ENCODE measurements around the gene FRYL.
"Not testable (repeated sequence)": the region's sequence is repeated elsewhere in the genome, so short reads cannot be mapped to it uniquely, and the experiment has no call there.

The FRYL gene

DNA sequence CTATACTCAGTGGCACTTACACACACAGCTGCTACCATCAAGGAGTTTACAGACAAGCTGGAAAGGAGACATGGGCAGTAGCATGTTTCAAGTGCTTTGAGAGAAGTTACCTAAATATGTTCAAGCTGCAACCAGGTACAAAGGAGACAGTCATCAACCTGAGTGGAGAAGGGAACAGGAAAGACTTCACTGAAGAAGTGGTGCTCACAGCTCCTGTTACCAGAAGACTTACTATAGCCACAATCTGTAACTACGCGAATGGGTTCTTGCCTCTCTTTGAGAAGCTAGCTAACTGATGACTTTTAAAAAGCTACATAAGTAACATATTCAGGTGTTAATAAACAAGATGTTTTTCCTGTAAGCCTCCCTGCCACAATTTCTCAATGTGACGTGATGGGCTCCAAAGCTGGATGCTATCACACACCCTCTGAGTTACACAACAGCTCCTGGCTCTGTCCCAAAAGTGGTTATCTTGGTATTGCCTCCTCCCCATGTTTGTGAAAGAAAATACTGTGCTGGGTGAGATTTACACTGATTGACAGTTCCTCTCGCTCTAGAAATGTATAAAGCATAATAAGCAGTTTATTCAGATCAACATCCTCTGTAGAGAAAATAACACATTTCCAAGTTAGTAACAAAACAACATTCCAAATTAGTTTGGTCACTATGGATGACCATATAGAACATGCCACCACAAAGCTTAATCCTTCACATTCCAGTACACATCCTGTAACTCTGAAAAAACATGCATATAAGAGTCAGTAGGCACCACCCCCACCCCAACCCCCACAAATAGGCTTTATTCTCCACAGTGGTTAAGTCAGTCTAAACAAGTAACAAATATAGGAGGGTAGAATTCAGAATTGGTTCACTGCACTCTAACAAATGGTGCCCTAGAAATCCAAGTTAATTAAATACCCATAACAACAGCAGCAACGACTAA is 81.8 kb downstream of the FRYL start:
- DNase-seq (ENCODE audit: low read depth, low spot score): no peak

DNA sequence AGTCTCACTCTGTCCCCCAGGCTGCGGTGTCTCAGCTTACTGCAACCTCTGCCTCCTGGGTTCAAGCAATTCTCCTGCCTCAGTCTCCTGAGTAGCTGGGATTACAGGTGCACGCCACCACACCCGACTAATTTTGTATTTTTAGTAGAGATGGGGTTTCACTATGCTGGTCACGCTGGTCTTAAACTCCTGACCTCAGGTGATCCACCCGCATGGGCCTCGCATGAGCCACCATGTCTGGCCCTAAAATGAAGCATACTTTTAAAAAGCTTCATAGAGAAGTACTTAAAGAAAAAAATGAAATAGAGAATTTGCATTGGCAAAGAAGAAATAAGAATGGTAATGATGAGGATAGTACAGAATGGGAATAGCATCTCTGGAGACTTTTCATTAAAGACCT is 82.6 kb downstream of the FRYL start:
- not testable (repeated sequence) for DNase-seq (ENCODE audit: low read depth, low spot score)

DNA sequence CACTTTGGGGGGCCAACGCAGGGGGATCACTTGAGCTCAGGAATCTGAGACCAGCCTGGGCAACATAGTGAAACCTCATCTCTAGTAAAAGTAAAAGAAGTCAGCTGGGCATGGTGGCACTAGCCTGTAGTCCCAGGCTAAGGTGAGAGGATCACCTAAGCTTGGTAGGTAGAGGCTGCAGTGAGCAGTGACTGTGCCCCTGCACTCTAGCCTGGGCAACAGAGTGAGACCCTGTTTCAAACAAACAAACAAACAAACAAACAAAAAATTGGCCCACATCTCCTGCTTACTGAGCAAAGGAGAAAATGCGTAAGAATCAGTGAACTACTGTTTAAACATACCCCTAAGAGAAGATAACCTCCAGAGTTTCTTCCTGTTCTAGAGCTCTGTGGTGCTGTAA is 85.3 kb downstream of the FRYL start:
- DNase-seq (ENCODE audit: low read depth, low spot score): no peak

DNA sequence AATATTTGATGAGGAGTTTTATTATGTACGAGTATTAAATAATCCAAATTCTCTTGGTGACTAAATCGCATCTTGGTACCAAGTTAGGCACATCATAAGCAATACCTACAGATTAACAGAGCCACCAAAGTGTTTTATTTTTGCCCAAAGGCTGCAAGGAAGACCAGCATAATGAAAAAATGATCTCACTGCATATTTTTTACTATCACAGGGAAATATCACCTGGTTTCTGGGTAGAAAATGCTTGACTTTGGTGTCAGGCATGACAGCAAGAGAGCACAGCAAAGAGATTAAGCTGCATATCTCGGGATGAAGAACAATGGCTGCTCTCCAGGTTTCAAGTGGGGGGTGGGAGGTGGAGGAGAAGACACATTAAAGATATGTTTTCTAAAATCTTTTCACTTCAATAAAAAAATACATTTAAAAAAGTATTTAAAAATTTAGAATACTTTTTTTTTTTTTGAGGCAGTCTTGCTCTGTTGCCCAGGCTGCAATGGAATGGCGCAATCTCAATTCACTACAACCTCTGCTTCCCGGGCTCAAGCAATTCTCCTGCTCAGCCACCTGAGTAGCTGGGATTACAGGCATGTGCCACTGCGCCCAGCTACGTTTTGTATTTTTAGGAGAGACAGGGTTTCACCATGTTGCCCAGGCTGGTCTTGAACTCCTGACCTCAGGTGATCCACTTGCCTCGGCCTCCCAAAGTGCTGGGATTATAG is 86.1 kb downstream of the FRYL start:
- no peak for DNase-seq (ENCODE audit: low read depth, low spot score)

DNA sequence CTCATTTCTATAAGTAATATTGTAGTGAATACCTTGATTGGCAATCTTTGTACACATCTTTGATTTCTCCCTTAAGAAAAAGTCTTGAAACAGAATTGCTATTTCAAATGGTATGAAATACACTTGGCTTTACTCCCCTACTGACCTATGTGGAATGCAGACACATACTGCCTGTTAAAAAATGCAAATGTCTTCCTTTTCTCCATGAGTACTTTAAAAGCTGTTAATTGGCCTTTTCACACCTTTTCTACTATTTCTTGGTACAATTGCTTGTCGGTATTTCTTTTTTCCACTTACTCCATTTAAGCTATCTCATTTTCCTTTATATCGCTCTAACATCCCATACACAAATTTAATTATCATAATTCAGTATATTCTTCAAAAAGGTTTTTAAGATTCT is 87.2 kb downstream of the FRYL start:
- no peak for DNase-seq (ENCODE audit: low read depth, low spot score)

DNA sequence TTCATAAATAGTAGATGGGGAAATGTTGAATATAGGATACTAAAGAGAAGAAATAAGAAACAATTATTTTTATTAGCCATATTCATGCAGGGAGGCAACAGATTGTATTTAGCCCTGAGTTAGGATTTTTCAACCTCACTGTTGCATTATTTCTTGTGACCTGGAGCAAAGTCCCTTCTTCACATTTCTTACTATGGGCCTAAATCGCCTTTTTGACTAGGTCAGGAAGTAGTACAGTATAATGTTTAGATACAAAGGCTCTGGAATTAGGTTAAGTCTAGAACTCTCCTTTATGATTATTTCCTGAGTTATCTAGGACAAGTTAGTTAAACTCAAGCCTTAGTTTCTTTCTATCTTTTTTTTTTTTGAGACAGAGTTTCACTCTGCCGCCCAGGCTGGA is 88.0 kb downstream of the FRYL start:
- DNase-seq (ENCODE audit: low read depth, low spot score): no peak

DNA sequence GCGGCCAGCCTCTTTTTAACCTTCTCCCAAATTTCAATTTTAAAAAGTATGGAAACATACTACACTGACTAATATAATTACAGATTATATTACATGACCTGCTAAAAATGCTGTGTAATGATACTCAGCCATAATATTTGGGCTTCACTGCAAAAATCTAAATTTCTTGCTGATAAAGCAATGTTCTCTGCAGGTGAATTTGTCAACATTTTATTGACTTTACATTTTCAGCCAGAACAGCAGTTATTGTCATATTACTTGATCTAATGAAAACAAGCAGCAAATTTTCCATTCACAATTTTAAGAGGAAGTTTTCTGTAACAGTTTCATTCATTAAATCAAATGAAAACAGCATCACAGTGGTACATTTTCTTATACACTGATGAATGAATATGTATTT is 91.1 kb downstream of the FRYL start:
- DNase-seq (ENCODE audit: low read depth, low spot score): no peak

DNA sequence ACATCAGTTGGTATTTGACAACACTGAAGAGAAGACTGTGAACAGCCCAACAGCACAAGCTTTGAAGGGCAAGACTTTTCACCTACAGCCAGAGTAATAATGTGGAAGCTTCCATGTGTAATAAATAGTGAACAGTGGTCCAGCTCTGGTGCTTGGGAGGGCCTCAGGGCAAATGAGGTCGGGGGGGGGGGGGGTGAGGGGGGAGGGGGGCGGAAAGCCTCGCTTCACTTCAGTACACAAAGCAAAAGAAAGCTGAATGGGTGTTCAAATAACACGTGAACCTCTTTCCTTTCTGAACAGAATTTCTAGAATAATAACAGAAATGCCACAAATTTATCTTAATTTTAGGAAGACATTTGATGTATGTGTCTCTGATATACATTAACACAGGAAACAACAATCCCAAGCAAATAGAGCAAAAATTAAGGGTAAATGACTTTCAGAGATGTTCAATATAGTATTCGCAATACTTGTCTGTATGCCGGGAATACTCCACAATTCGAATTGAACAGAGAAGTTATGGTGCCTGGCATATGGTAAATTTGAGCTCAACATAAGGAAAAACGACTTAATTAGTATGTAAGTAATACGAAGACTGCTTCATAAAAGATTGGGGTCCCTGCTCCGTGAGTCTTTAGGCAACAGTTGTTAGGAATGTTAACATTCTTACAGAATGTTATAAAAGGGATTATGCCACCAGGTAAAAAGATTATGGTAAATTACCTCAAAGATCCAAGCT is 92.6 kb downstream of the FRYL start:
- no peak for DNase-seq (ENCODE audit: low read depth, low spot score)

DNA sequence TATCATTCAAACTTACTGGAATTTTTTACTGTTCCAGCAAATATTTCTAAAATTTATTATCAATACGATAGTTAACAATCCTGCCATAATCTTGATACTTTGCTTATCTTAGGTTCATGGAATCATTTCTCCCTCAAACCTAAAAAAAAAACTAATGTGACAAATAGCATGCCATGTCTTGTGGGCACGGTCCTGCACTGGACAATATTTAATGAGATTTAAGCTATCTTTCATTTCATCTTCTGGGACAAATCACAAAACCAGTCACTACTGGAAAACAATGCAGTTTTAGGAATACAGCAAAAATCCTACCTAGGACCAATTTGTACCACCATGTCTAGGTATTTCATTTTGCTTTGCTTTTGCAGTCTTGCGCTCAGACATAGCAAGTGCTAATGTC is 93.7 kb downstream of the FRYL start:
- DNase-seq (ENCODE audit: low read depth, low spot score): no peak

DNA sequence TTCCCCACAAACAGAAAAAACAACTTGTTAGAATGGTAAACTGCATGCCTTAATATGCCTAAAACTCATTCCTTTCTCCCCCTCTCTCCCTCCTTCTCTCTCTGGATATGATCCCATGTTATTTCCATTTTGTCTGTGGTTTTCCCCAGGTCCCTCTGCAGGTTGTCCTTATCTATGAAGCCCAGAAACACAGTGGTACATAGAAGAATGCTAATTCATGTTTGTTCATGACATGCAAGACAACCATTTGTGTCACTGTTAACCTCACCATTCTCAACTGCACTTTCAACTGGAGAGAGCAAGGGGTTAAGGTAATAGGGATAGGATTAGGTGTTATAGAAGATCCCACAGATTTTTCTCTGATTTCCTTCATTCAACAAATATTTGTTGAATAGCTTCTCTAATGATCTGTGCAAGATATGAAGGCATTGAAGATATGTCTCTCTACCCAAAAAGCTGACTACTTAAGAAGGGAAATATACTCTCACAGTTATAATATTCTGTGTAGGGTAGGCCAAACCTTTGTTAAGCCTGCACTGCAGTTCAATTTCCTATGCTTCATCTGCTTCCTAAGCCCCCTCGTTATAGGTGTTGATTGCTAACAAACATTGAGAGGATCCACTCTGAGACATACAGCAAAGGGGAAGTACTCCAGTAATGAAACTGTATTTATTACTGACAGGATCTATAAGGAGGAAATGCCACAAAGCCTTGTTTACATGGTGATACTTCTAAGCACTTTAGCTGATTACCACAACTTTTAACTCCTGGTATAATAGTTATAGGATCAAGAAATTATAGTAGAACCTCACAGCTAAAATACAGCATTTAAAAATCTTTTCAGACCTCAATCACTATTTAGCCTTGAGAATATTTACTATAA is 96.1 kb downstream of the FRYL start:
- DNase-seq (ENCODE audit: low read depth, low spot score): no peak

DNA sequence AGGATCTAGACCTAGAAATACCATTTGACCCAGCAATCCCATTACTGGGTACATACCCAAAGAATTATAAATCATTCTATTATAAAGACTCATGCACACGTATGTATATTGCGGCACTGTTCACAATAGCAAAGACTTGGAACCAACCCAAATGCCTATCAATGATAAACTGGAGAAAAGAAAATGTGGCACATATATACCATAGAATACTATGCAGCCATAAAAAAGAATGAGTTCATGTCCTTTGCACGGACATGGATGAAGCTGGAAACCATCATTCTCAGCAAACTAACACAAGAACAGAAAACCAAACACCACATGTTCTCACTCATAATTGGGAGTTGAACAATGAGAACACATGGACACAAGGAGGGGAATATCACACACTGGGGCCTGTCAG is 97.2 kb downstream of the FRYL start:
- not testable (repeated sequence) for DNase-seq (ENCODE audit: low read depth, low spot score)

DNA sequence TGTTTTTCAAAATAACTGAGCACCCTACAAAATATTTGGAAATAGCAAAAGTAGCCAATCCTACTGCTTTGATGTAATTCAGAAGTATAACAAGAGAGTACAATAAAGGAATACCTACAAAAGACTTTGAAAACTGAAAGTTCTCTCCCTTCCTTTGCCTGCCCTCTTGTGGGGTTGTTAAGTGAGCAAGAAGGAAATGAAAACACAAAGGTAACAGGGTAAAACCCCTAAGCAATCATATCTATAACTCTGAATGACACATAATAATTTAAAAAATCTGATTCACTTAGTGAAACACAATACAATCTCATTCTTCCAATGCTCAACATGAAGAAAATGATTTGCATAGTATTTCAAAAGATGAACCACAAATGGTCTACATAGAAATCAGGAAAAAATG is 98.2 kb downstream of the FRYL start:
- DNase-seq (ENCODE audit: low read depth, low spot score): no peak

DNA sequence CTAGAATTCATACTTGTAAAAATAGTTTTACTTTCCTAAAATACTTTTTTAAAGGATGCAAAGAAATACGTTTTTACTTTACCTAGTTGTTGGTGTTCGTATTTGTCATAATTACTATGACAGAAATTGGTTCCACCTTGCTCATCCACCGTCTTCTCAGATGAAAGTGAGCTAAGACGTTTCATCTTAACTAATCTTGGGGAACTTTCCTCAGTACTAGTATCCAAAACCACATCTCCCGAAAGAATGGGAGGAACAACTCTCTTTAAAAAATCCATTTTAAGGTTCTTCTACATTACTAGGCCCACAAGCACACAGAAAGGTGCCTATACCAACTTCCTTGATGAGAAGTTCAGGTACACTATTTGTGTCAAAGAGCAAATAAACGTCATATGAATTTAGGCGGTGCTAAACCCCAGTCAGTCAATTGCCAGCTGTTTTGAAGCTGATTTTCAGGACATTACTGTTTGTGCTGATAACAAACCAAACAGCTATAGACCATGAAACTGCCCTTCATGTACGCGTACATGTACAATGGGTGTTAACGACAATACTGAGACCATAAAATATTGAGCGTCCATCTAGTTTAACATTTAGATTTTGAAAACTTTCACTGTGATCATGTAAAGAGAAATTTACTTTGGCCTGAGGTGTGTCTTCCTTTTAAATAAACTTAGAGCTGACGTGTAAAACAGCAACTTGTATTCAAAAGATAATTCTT is 99.1 kb downstream of the FRYL start:
- no peak for DNase-seq (ENCODE audit: low read depth, low spot score)

DNA sequence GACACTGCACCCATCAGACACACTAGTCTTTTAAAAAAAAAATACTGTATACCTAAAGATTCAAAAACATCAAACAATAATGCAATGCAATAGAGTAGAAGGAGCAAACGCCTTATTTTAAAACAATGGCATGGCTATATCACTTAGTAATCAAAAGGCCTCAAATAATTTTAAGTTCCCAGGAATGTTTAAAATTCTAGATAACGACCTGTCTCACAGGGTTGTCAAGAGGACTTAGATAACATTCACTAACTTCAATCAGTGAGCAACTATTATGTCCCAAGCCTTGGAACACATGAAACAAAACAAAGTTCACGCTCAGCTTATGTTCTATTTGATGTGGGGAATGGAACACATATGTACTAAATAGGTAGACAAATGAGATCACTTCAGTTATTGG is 106.5 kb downstream of the FRYL start:
- no peak for DNase-seq (ENCODE audit: low read depth, low spot score)

DNA sequence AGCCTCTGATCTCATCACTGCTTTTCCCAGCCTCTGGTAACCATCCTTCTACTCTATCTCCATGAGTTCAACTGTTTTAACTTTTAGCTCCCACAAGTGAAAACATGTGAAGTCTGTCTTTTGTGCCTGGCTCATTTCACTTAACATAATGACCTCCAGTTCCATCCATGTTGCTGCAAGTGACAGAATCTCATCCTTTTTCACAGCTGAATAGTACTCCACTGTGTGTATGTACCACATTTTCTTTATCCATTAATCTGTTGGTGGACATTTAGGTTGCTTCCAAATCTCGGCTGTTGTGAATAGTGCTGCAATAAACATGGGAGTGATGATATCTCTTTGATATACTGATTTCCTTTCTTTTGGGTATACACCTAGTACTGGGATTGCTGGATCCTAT is 109.5 kb downstream of the FRYL start:
- DNase-seq (ENCODE audit: low read depth, low spot score): no peak

DNA sequence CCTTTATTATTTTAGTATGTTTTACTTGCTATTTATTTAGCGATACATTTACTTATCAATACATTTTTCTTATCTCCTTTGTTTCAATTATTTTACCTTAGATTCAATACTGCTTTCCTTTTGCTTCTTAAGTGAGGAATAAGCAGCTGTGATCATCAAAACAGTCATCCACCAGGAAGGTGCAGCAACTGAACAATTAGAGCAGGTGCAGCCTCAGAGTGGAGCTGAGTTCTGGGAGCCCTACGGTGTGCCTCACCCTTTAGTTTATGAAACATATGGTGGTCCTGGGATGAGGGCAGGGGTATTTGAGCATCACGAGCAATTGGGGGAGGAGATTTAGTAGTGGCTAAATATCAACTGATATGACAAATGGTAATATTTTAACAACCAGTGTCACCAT is 111.0 kb downstream of the FRYL start:
- no peak for DNase-seq (ENCODE audit: low read depth, low spot score)

DNA sequence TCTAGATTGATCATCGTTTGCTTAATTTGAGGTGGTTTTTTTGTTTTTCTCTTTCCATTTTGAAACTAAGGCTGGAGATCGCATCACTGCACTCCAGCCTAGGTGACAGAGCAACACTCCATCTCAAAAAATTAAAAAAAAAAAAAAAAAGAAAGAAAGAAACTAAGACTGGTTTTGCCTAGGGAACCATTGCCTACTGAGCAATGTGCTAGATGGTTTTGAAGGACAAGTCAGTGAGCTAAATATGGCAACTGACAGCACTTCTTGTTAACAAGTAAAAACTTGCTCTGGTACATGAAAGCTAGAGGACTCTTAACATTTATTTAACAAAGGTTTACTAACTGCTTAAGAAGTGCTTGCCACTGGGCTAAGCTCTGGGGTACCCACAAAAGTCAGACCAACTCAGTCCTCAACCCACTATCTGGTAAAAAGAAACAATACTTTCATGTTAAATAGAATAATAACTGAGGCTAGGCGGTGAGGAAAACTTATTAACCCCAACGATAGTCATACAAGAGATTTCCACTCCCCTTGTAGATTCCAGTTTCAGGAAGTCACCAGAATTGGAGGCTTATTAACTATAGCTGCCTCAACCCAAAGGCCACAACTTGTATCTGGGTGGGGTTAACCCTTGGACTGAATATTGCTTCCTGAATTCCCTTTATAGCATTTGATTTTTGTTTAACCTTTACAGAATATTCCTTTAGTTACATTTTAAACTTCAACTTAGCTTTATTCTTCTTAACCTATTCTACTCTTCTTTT is 111.6 kb downstream of the FRYL start:
- DNase-seq (ENCODE audit: low read depth, low spot score): no peak

DNA sequence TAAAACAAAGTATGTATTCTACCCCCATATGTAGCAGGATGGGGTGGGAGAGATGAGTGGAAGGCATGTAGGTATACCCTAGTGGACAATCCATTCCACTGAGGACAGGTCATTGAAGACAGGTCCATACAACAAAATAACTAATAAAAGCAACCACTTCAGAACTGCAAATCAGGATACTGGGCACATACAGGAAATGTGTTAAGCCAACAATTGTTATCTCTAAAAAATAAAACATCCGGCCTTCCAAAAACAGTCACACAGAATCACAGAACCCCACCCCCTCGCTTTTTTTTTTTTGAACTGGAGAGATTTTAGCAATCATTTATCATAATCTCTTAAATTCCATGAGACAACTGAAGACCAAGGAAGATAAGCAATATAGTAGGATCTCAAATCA is 112.9 kb downstream of the FRYL start:
- no peak for DNase-seq (ENCODE audit: low read depth, low spot score)

DNA sequence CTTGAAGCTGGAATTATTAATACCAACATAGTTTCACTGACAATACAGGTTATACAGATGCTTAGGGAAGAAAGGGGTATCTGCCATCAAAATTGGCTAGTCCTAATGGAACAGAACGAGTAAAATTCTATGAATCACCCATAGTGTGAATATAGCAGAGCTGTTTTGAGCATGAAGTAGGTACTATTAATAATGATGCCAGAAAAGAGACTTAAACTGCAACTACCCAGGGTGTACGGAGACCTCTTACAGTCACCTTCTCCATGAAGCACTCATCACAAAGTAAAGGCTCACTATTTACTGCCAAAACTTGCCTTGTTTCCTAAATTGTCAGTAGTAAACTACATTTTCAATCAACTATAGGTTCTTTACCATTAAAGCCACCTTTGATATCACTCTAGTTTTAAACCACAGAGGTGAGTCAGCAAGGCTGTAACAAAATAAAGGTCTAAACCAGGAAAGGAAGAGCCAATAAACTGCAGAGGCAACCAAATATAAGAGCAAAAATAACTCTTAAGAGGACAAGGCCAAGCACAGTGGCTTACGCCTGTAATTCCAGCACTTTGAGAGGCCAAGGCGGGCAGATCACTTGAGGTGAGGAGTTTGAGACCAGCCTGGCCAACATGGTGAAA is 114.4 kb downstream of the FRYL start:
- DNase-seq (ENCODE audit: low read depth, low spot score): no peak
